ENCODE data around the gene SCAPER.
A peak's percentile ranks its signal among the peaks of the same experiment; 100 is the strongest.
"Not testable (repeated sequence)": the region's sequence is repeated elsewhere in the genome, so short reads cannot be mapped to it uniquely, and the experiment has no call there.

The SCAPER gene

DNA sequence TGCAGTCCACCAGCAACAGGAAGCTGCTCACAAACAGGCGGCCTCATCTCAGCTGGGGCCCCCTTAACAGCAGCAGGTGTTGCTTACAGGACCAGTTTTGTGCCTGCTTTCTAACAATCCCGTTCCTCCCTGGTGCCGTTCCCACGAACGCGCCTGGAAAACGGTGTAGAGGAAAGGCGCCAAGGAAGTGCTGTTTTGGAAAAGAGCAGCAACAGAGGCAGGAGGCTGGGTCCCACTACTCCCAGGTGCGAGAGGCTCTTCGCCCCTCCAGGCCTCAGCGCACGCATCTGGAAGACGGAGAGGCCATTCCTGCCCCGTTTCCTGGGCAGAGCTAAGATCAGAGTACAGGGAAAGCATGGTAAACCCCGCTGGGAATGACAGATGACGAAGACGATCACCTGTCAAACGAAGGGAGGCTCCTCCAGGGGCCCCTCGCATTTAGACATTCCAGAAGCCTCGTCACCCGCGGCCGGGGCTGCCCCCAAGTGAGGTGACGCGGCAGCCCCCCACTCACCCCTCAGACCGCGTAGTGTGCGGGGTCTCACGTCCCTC, 603 bp downstream of the SCAPER start:
- peak in 2 of 3 donors; percentile 15 to 47 for DNase-seq

DNA sequence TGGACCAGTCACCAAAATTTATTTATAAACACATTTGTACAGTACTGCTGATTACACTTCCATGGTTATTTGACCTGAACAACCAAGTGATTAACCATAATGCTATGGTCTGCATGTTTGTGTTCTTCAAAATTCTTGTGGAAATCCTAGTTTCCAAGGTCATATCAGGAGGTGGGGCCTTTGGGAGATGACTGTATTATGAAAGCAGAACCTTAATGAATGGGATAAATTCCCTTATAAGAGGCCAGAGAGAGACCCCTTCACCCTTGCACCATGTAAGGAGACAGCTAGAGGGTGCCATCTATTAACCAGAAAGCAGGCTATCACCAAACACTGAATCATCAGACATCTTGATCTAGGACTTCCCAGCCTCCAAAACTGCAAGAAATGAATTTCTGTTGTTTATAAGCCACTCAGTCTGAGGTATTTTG, 1.9 kb downstream of the SCAPER start:
- peak; percentile 58 to 72 (median 62) for DNase-seq

DNA sequence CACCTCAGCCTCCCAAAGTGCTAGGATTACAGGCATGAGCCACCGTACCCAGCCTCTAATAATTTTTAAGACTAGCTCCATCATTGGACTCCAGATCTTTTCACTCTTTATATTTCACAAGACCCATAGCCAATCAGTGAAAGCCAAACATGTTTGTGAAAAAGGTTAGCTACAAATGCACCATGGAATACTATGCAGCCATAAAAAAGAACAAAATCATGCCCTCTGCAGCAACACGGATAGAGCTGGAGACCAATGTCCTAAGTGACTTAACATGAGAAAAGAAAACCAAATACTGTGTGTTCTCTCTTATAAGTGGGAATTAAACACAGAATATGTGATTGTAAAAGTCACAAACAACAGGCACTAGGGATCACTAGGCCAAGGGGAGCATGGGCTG, 3.2 kb downstream of the SCAPER start:
- DNase-seq: no peak

- not testable (repeated sequence) for DNase-seq
These were observed 5.2 kb downstream of the SCAPER start for GRCh38 chr15:76899931-76900310.

DNA sequence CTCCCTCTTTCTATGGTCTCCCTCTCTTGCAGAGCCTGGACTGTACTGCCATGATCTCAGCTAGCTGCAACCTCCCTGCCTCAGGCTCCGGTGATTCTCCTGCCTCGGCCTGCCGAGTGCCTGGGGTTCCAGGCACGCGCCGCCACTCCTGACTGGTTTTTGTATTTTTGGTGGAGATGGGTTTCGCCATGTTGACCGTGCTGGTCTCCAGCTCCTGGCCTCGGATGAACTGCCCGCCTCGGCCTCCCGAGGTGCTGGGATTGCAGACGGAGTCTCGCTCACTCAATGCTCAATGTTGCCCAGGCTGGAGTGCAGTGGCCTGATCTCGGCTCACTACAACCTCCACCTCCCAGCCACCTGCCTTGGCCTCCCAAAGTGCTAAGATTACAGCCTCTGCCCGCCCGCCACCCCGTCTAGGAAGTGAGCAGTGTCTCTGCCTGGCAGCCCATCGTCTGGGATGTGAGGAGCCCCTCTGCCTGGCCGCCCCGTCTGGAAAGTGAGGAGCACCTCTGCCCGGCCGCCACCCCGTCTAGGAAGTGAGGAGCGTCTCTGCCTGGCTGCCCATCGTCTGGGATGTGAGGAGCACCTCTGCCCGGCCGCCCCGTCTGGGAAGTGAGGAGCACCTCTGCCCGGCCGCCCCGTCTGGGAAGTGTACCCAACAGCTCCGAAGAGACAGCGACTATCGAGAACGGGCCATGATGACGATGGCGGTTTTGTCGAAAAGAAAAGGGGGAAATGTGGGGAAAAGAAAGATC, 5.8 kb downstream of the SCAPER start:
- DNase-seq: not testable (repeated sequence)

DNA sequence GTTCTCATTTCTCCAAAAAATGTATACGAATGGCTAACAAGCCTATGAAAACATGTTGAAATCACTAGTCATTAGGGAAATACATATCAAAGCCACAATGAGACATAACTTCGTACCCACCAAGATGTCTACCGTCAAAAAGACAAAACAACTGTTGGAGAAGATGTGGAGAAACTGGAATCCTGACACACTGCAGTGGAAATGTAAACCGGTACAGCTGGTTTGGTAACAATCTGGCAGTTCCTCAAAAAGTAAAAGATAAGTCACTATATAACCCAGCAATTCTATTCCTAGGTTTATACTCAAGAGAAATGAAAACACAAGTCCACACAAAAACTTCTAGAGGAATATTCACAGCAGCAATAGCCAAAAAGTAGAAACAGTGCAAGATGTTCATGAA, 7.0 kb downstream of the SCAPER start:
- DNase-seq: peak in 1 of 3 donors; percentile 15

DNA sequence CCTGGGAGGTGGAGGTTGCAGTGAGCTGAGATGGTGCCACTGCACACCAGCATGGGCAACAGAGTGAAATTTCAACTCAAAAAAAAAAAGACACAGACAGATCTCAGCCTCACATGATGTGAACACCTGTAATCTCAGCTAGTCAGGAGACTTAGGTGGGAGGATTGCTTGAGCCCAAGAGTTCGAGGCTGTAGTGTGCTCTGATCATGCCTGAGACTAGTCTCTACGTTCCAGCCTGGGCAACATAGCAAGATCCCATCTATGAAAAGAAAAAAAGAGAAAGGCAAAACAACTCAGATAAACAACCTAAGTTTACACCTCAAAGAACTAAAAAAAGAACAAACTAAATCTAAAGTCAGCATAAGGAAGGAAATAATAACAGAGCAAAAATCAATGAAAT, 11.0 kb downstream of the SCAPER start:
- DNase-seq: no peak

- DNase-seq: not testable (repeated sequence)
These were observed 12.3 kb downstream of the SCAPER start for GRCh38 chr15:76892836-76893235.

- not testable (repeated sequence) for DNase-seq
These were observed 17.6 kb downstream of the SCAPER start for GRCh38 chr15:76887280-76888141.

GRCh38 chr15:76885212-76885611, 19.9 kb downstream of the SCAPER start:
- no peak for DNase-seq

GRCh38 chr15:76875911-76876310, 29.2 kb downstream of the SCAPER start:
- DNase-seq: no peak

DNA sequence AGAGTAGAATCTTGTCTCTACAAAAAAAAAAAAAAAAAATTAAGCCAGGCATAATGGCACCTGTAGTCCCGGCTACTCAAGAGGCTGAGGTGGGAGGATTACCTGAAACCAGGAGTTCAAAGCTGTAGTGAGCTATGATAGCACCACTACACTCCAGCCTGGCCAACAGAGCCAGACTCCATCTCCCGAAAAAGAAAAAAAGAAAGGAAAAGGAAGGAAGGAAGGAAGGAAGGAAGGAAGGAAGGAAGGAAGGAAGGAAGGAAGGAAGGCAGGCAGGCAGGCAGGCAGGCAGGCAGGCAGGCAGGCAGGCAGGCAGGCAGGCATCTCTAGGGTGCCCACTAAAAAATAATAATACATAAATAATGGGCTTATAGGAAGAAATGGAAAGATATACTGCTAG, 32.1 kb downstream of the SCAPER start:
- not testable (repeated sequence) for DNase-seq

DNA sequence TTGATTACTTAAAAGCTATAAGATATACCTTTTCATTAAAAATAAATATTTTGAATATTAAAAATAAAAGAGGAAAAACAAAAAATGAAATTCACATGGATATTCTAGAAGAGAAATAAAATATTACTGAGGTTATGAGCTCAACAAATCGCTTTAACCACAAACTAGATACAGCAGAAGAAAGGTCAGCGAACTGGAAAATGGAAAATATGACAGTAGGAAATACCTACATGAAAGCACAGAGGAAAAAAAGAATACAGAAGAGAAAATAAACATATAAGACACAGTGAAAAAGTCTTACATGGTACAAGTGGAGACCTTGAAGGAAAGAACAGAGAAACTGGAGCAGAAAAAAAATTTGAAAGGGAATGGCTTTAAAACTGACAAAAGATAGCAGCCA, 33.2 kb downstream of the SCAPER start:
- no peak for DNase-seq

DNA sequence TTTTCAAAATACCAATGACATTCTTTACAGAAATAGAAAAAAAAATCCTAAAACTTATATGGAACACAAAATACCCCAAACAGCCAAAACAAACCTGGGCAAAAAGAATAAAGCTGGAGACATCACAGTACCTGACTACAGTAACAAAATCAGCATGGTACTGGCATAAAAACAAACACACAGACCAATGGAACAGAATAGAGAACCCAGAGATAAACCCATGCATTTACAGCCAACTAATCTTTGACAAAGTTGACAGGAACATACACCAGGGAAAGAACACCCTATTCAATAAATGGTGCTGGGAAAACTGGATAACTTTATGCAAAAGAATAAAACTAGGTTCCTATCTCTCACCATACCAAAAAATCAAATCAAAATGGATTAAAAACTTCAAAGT, 36.4 kb downstream of the SCAPER start:
- no peak for DNase-seq

DNA sequence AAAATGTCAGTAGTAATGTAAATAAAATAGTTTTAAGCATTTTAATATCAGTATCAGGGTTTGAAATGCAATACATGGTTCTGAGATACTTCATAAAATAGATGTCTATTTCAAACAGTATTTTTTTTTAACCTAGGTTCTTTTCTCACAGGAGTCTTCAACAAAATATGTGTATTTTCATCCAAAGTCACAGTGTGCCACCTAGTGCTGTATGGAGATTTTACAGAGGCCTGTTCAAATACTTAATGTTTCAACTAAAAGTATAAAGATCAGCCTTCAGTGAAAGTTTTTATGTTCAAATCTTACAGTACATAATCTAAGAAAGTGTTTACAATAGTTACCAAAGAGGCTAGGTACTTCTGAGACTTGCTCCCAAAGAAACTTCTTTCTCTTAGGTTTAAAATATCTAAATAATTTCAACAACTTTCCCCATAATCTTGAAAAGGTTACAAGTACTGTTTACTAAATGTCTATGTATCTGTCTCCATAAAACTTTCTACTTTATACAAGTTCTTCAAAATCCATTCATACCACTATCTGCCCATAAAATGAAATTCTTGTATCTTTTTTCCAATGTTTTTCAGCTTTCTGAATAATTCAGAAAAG, 38.3 kb downstream of the SCAPER start:
- peak in 2 of 3 donors; percentile 24 to 31 for DNase-seq

DNA sequence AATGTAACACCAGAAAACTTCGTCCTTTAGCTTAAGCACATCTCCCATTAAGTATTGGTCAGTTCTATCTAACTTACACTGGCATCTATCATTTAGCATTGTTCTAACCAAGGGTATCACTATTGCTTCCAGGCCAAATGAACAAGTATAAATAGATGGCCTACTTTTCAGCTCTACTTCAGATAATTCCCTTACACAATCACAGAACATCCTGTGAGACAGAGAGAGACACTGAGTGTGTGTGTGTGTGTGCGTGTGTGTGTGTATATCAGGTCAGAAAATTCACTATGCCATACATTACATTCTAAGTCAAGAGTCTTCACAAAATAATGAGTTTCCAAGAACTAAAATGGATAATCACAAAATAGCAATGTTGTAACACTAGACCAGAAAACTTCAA, 39.1 kb downstream of the SCAPER start:
- no peak for DNase-seq

DNA sequence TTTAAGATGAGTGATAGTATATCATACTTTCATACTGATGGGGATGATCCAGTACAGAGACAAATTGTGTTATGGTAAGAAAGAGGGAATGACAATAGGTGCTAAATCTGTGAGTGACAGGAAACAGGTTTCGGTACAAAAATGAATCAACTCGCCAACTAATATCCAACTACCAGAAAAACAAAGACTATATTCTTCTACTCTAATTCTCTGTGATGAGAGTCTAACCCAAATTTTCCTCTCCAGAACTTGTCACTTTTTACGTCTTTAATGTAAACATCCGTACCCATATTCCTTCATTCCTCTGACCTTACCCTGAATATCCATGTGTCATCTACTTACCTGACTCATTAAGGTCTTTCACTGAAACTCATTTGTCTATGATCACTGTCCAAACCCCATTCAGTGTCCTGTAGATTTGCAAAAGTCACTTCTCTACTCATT, 39.6 kb downstream of the SCAPER start:
- no peak for DNase-seq

GRCh38 chr15:76864586-76864985, 40.6 kb downstream of the SCAPER start:
- DNase-seq: no peak

- DNase-seq: no peak
These were observed 41.4 kb downstream of the SCAPER start for GRCh38 chr15:76863693-76864092.

DNA sequence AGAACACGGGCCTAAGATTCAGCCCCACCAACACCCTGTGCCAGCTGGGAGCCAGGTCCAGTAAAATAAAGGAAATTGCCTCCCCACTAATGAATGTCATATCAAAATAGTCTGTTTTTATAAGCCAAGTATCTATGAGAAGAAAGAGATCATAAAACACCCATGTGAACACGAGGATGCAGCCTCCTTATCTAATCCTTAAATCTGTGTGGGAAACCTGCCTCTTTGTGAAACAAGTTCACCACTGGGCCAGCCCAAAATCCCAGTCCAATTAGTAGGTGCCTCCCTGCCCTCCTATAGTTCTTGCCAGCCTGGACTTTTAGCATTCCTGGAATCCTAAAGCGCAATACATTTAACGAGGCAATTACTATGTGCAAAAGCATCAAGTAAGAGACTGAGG, 42.0 kb downstream of the SCAPER start:
- DNase-seq: no peak

GRCh38 chr15:76861815-76862397, 43.2 kb downstream of the SCAPER start:
- DNase-seq: no peak

- DNase-seq: no peak
These were observed 44.9 kb downstream of the SCAPER start for GRCh38 chr15:76860201-76860600.

GRCh38 chr15:76850367-76850766, 54.8 kb downstream of the SCAPER start:
- not testable (repeated sequence) for DNase-seq
